Measurements from ENCODE around the gene BCL2L11. TPM values are rescaled to one million over a fixed set of nuclear protein-coding genes. Genes with fewer than 3 reads are reported as not detected.

The BCL2L11 gene
- total RNA-seq, 1 donor from 2014 or later: 32.5 TPM

DNA sequence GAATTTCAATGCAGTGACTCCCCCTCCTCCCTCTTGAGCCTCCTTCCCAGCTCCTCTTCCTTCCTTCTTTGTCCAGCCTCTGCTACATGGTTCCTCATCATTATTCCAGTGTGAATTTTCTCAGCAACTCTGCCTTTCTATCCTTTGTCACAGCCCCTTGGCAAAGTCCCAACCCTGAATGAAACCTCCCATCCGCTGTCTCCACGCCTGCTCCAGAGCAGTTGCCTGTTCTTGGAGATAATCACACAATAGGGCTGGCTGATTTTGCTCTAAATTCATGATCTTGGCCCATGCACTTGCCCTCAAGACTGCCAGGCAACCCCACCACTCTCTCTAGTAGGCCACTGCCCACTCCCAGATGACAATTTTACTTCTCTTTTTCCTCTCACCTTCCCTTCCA lies 61.4 kb downstream of the BCL2L11 start:
- Mint-ChIP-seq H3K4me3 (ENCODE audit: unreplicated experiment) (no peak overlapping the region), H3K27ac (ENCODE audit: unreplicated experiment) (no peak overlapping the region), H3K4me1 (ENCODE audit: unreplicated experiment) (no peaks in the 10 kb centered on the region), H3K9me3 (ENCODE audit: unreplicated experiment) (no peaks in the 10 kb centered on the region), H3K27me3 (ENCODE audit: unreplicated experiment) (no peaks in the 10 kb centered on the region), H3K36me3 (ENCODE audit: low read depth, unreplicated experiment) (no peaks in the 10 kb centered on the region)
- TF ChIP-seq, protein P1, sequence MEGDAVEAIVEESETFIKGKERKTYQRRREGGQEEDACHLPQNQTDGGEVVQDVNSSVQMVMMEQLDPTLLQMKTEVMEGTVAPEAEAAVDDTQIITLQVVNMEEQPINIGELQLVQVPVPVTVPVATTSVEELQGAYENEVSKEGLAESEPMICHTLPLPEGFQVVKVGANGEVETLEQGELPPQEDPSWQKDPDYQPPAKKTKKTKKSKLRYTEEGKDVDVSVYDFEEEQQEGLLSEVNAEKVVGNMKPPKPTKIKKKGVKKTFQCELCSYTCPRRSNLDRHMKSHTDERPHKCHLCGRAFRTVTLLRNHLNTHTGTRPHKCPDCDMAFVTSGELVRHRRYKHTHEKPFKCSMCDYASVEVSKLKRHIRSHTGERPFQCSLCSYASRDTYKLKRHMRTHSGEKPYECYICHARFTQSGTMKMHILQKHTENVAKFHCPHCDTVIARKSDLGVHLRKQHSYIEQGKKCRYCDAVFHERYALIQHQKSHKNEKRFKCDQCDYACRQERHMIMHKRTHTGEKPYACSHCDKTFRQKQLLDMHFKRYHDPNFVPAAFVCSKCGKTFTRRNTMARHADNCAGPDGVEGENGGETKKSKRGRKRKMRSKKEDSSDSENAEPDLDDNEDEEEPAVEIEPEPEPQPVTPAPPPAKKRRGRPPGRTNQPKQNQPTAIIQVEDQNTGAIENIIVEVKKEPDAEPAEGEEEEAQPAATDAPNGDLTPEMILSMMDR (IDR thresholded peaks at IDR 0.05; ENCODE audit: unreplicated experiment): no peak
- DNase-seq (ENCODE audit: low spot score): no peak

DNA sequence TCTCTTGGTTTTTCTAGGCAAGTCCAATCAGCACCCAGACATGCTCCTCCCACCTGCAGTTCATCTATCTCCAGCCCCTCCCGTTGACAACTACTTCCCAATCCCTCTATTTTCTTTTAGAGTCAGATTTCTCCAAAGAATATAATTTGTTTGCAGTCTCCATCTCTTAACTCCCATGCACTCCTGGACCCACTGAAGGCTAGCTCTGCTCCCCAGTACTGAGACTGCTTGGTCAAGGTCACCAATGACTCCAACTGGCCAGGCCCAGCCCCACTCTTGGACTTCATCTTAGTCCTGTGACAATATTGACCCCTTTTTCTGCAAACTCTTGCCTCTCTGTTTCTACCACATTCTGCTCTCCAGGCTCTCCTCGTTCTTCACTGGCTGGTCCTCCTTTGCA lies 62.0 kb downstream of the BCL2L11 start:
- no peaks in the 10 kb centered on the region for H3K27me3 Mint-ChIP-seq (ENCODE audit: unreplicated experiment)
- TF ChIP-seq, protein P1 (IDR thresholded peaks at IDR 0.05; ENCODE audit: unreplicated experiment): no peak
- no peak overlapping the region for H3K4me3 Mint-ChIP-seq (ENCODE audit: unreplicated experiment)
- no peak overlapping the region for H3K27ac Mint-ChIP-seq (ENCODE audit: unreplicated experiment)
- H3K4me1 Mint-ChIP-seq (ENCODE audit: unreplicated experiment): no peaks in the 10 kb centered on the region
- H3K36me3 Mint-ChIP-seq (ENCODE audit: low read depth, unreplicated experiment): no peaks in the 10 kb centered on the region
- no peak for DNase-seq (ENCODE audit: low spot score)
- H3K9me3 Mint-ChIP-seq (ENCODE audit: unreplicated experiment): no peaks in the 10 kb centered on the region

DNA sequence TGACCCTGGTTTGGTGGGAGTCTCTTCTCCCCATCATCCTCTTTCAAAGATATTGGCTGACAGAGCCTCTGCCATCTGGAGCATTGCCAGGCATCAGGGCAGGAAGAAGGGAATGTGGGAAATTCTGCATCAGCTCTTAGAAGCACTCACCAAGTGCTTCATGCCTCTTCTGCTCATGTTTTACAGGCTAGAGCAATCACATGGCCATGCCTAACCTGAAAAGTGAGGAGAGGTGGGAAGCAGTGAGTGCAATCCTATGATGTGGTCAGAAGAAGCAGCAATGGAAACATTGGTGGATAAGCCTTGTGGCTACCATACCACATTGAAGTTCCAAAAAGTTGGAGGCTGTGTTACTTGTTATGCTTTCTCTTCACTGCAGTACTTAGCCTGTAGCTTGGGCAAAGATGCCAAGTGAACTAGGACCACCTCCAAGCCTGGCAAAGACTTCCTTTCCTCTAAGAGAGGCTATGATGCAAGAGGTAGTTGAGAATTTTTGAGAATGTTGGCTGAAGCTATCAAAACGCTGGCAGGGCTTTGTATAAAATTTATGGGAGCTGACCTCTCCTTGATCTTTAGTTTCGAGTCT lies 64.1 kb downstream of the BCL2L11 start:
- H3K4me1 Mint-ChIP-seq (ENCODE audit: unreplicated experiment): no peaks in the 10 kb centered on the region
- H3K4me3 Mint-ChIP-seq (ENCODE audit: unreplicated experiment): no peak overlapping the region
- DNase-seq (ENCODE audit: low spot score): no peak
- no peaks in the 10 kb centered on the region for H3K27me3 Mint-ChIP-seq (ENCODE audit: unreplicated experiment)
- TF ChIP-seq, protein P1 (IDR thresholded peaks at IDR 0.05; ENCODE audit: unreplicated experiment): no peak
- H3K27ac Mint-ChIP-seq (ENCODE audit: unreplicated experiment): no peak overlapping the region
- no peaks in the 10 kb centered on the region for H3K9me3 Mint-ChIP-seq (ENCODE audit: unreplicated experiment)
- H3K36me3 Mint-ChIP-seq (ENCODE audit: low read depth, unreplicated experiment): no peaks in the 10 kb centered on the region

DNA sequence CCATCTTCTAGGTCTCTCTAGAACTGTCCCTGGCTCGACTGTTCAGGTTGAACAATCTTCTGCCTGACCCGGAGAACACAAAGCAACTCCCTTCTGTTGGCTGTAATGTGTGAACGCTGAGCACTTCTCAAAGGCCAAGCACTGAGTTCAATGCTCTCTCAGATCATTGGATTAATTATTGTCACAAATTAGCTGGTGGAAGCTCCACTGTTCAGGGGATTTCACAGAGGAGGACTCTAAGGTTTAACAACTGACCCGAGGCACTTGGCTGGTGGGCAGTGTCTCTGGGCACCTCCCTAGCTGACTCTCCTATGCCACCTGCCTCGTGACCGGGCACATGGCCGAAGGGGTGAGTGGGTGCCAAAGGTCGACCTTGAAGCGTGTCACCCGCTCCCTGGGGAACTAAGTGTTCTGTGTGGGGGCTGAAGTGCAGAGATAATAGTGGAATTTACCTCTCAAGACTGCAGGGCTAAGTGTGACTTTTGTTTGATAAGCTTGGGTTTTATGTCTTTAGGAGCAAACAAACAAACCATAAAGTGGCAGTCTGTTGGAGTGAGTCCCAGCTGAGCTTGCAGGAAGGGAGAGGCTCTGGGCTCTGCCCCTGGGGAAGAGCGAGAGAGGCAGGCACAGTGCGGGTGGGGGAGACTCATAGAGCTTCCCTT lies 64.8 kb downstream of the BCL2L11 start:
- TF ChIP-seq, protein P1 (IDR thresholded peaks at IDR 0.05; ENCODE audit: unreplicated experiment): no peak
- Mint-ChIP-seq H3K4me1 (ENCODE audit: unreplicated experiment) (no peaks in the 10 kb centered on the region), H3K27me3 (ENCODE audit: unreplicated experiment) (no peaks in the 10 kb centered on the region), H3K27ac (ENCODE audit: unreplicated experiment) (no peak overlapping the region), H3K9me3 (ENCODE audit: unreplicated experiment) (no peaks in the 10 kb centered on the region), H3K36me3 (ENCODE audit: low read depth, unreplicated experiment) (no peaks in the 10 kb centered on the region), H3K4me3 (ENCODE audit: unreplicated experiment) (no peak overlapping the region)
- no peak for DNase-seq (ENCODE audit: low spot score)

DNA sequence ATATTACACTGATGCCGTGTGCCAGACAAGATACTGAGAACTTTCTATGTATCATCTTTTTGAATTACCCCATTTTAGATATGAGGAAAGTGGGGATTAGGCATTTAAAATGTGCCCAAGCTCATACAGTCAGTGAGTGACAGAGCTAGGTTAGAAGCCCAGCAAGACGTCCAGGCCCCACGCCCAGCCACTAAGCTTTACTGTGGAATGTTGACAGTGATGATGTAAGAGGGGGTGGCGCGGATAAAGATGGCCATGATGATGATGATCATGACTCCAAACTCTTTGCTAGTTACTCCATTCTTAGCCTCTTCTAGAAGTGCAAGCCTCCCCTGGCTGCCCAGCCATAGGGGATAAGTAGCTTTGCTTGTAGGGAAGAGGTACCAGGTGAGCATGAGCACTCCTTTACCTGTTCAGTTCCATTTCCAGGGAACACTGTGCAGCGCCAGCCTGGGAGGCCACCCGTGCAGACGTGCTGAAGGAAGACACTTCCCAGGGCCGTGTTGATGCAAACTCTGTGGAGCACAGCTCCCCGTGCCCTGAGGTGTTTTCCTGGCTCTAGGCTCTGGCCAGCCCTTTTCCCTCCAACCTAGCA lies 65.5 kb downstream of the BCL2L11 start:
- Mint-ChIP-seq H3K36me3 (ENCODE audit: low read depth, unreplicated experiment) (no peaks in the 10 kb centered on the region), H3K9me3 (ENCODE audit: unreplicated experiment) (no peaks in the 10 kb centered on the region), H3K27ac (ENCODE audit: unreplicated experiment) (no peak overlapping the region), H3K4me3 (ENCODE audit: unreplicated experiment) (no peak overlapping the region), H3K27me3 (ENCODE audit: unreplicated experiment) (no peaks in the 10 kb centered on the region), H3K4me1 (ENCODE audit: unreplicated experiment) (no peaks in the 10 kb centered on the region)
- DNase-seq (ENCODE audit: low spot score): no peak
- TF ChIP-seq, protein P1 (IDR thresholded peaks at IDR 0.05; ENCODE audit: unreplicated experiment): no peak
